ENCODE results near the gene MAGI1.

The MAGI1 gene

GRCh38 chr3:66035763-66036477, 2.8 kb downstream of the MAGI1 start:
- Histone ChIP-seq H2AFZ (ENCODE audit: low read depth) (no peak overlapping the region), H3K27me3 (ENCODE audit: insufficient read depth, low read depth) (no peaks in the 10 kb centered on the region), H3K36me3 (ENCODE audit: insufficient read depth) (no peaks in the 10 kb centered on the region), H3K9ac (no peak overlapping the region), H3K79me2 (ENCODE audit: insufficient read depth, low read depth) (peaks cover 11% of the 10 kb centered on the region; the same call in 1 of the 2 replicates), H3K27ac (no peak overlapping the region), H3K4me3 (IDR thresholded peaks at IDR 0.05; ENCODE audit: insufficient read depth, low read depth, low read length) (no peak overlapping the region), H3K4me2 (peak overlapping the region; percentile 73), H3K4me1 (ENCODE audit: low read depth, poor library complexity, severe bottlenecking) (peaks cover 17% of the 10 kb centered on the region), H4K20me1 (ENCODE audit: insufficient read depth) (no peaks in the 10 kb centered on the region)
- no peak for TF ChIP-seq CTCF (conservative IDR thresholded peaks at IDR 0.05; ENCODE audit: low read depth, low read length)

GRCh38 chr3:66033241-66034138, 5.2 kb downstream of the MAGI1 start:
- no peak for TF ChIP-seq CTCF (conservative IDR thresholded peaks at IDR 0.05; ENCODE audit: low read depth, low read length)
- Histone ChIP-seq H3K9ac (no peak overlapping the region), H3K79me2 (ENCODE audit: insufficient read depth, low read depth) (peaks cover 11% of the 10 kb centered on the region; the same call in 1 of the 2 replicates), H3K4me2 (0 out of 2 replicates have a peak overlapping the region, but pooled peaks have one; percentile 15), H4K20me1 (ENCODE audit: insufficient read depth) (no peaks in the 10 kb centered on the region), H3K4me1 (ENCODE audit: low read depth, poor library complexity, severe bottlenecking) (peaks cover 17% of the 10 kb centered on the region), H2AFZ (ENCODE audit: low read depth) (no peak overlapping the region), H3K36me3 (ENCODE audit: insufficient read depth) (no peaks in the 10 kb centered on the region), H3K27ac (no peak overlapping the region), H3K4me3 (IDR thresholded peaks at IDR 0.05; ENCODE audit: insufficient read depth, low read depth, low read length) (no peak overlapping the region), H3K27me3 (ENCODE audit: insufficient read depth, low read depth) (no peaks in the 10 kb centered on the region)

GRCh38 chr3:66031102-66031698, 7.5 kb downstream of the MAGI1 start:
- H4K20me1 ChIP-seq (ENCODE audit: insufficient read depth), result no peaks in the 10 kb centered on the region
- H3K79me2 ChIP-seq (ENCODE audit: insufficient read depth, low read depth), result 0 out of 2 replicates have a peak, but pooled peaks cover under 1% of the 10 kb centered on the region
- no peak overlapping the region for H3K9ac ChIP-seq
- peaks cover 16% of the 10 kb centered on the region for H3K4me1 ChIP-seq (ENCODE audit: low read depth, poor library complexity, severe bottlenecking)
- no peak overlapping the region for H3K4me3 ChIP-seq (IDR thresholded peaks at IDR 0.05; ENCODE audit: insufficient read depth, low read depth, low read length)
- no peak overlapping the region for H3K4me2 ChIP-seq
- H3K27me3 ChIP-seq (ENCODE audit: insufficient read depth, low read depth), result no peaks in the 10 kb centered on the region
- H3K27ac ChIP-seq, result no peak overlapping the region
- H3K36me3 ChIP-seq (ENCODE audit: insufficient read depth), result no peaks in the 10 kb centered on the region
- H2AFZ ChIP-seq (ENCODE audit: low read depth), result no peak overlapping the region
- no peak for TF ChIP-seq CTCF (conservative IDR thresholded peaks at IDR 0.05; ENCODE audit: low read depth, low read length)

- Histone ChIP-seq H3K4me3 (IDR thresholded peaks at IDR 0.05; ENCODE audit: insufficient read depth, low read depth, low read length) (no peak overlapping the region), H4K20me1 (ENCODE audit: insufficient read depth) (no peaks in the 10 kb centered on the region), H2AFZ (ENCODE audit: low read depth) (no peak overlapping the region), H3K9ac (no peak overlapping the region), H3K36me3 (ENCODE audit: insufficient read depth) (no peaks in the 10 kb centered on the region), H3K4me1 (ENCODE audit: low read depth, poor library complexity, severe bottlenecking) (peaks cover 9% of the 10 kb centered on the region), H3K27ac (no peak overlapping the region), H3K27me3 (ENCODE audit: insufficient read depth, low read depth) (no peaks in the 10 kb centered on the region), H3K4me2 (no peak overlapping the region), H3K79me2 (ENCODE audit: insufficient read depth, low read depth) (no peaks in the 10 kb centered on the region)
- no peak for TF ChIP-seq CTCF (conservative IDR thresholded peaks at IDR 0.05; ENCODE audit: low read depth, low read length)
Observed at GRCh38 chr3:66029443-66029842, 9.3 kb downstream of the MAGI1 start.
